ENCODE results near the gene TMEM259. TPM values are rescaled to one million over a fixed set of nuclear protein-coding genes. Genes with fewer than 3 reads are reported as not detected.

Gene TMEM259
- total and polyA plus RNA-seq, 2 of the 13 experiments (the other 11 are each of a cell fraction or from before 2014, with no cell fraction given), result 64.7 to 164 TPM

GRCh38 chr19:1050989-1051788, 30.3 kb upstream of the TMEM259 start (continued):
- TF ChIP-seq CREB1 (IDR thresholded peaks at IDR 0.05), result no peak
- TF ChIP-seq CREB1 (CRISPR knock-in tag; IDR thresholded peaks at IDR 0.05), result no peak
- no peak for TF ChIP-seq TCF7 (IDR thresholded peaks at IDR 0.05; ENCODE audit: low read depth)
- no peak for TF ChIP-seq BCLAF1 (IDR thresholded peaks at IDR 0.05)
- TF ChIP-seq, protein P1, sequence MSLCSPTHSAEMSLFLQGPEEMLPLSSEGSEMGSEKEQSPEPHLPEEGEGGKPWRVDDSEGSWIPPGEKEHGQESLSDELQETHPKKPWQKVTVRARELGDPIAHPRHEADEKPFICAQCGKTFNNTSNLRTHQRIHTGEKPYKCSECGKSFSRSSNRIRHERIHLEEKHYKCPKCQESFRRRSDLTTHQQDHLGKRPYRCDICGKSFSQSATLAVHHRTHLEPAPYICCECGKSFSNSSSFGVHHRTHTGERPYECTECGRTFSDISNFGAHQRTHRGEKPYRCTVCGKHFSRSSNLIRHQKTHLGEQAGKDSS (CRISPR knock-in tag; IDR thresholded peaks at IDR 0.05; ENCODE audit: borderline replicate concordance, low read depth), result peak; percentile 43; the same call in 1 of the 2 replicates
- no peak for TF ChIP-seq RFX1 (IDR thresholded peaks at IDR 0.05)
- TF ChIP-seq, protein P2, sequence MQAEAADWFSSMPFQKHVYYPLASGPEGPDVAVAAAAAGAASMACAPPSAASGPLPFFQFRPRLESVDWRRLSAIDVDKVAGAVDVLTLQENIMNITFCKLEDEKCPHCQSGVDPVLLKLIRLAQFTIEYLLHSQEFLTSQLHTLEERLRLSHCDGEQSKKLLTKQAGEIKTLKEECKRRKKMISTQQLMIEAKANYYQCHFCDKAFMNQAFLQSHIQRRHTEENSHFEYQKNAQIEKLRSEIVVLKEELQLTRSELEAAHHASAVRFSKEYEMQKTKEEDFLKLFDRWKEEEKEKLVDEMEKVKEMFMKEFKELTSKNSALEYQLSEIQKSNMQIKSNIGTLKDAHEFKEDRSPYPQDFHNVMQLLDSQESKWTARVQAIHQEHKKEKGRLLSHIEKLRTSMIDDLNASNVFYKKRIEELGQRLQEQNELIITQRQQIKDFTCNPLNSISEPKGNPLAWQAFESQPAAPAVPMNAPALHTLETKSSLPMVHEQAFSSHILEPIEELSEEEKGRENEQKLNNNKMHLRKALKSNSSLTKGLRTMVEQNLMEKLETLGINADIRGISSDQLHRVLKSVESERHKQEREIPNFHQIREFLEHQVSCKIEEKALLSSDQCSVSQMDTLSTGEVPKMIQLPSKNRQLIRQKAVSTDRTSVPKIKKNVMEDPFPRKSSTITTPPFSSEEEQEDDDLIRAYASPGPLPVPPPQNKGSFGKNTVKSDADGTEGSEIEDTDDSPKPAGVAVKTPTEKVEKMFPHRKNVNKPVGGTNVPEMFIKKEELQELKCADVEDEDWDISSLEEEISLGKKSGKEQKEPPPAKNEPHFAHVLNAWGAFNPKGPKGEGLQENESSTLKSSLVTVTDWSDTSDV (CRISPR knock-in tag; IDR thresholded peaks at IDR 0.05), result peak; percentile 91
- TF ChIP-seq, protein P3, sequence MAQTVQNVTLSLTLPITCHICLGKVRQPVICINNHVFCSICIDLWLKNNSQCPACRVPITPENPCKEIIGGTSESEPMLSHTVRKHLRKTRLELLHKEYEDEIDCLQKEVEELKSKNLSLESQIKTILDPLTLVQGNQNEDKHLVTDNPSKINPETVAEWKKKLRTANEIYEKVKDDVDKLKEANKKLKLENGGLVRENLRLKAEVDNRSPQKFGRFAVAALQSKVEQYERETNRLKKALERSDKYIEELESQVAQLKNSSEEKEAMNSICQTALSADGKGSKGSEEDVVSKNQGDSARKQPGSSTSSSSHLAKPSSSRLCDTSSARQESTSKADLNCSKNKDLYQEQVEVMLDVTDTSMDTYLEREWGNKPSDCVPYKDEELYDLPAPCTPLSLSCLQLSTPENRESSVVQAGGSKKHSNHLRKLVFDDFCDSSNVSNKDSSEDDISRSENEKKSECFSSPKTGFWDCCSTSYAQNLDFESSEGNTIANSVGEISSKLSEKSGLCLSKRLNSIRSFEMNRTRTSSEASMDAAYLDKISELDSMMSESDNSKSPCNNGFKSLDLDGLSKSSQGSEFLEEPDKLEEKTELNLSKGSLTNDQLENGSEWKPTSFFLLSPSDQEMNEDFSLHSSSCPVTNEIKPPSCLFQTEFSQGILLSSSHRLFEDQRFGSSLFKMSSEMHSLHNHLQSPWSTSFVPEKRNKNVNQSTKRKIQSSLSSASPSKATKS (CRISPR knock-in tag; IDR thresholded peaks at IDR 0.05), result no peak
- no peak for TF ChIP-seq LRRFIP1 (CRISPR knock-in tag; conservative IDR thresholded peaks at IDR 0.05)
- TF ChIP-seq TMF1 (CRISPR knock-in tag; IDR thresholded peaks at IDR 0.05; ENCODE audit: low read depth), result peak; percentile 88
- peak; percentile 70 for TF ChIP-seq HDAC2 (CRISPR knock-in tag; IDR thresholded peaks at IDR 0.05)
- TF ChIP-seq FOXO1 (CRISPR knock-in tag; IDR thresholded peaks at IDR 0.05), result no peak
- no peak for TF ChIP-seq ELF4 (CRISPR knock-in tag; IDR thresholded peaks at IDR 0.05; ENCODE audit: borderline replicate concordance)
- TF ChIP-seq HMG20A (CRISPR knock-in tag; IDR thresholded peaks at IDR 0.05; ENCODE audit: borderline replicate concordance), result no peak; the same call in 1 of the 2 replicates
- peak; percentile 52; the same call in 1 of the 2 replicates for TF ChIP-seq ZNF230 (CRISPR knock-in tag; IDR thresholded peaks at IDR 0.05)
- TF ChIP-seq, protein P4, sequence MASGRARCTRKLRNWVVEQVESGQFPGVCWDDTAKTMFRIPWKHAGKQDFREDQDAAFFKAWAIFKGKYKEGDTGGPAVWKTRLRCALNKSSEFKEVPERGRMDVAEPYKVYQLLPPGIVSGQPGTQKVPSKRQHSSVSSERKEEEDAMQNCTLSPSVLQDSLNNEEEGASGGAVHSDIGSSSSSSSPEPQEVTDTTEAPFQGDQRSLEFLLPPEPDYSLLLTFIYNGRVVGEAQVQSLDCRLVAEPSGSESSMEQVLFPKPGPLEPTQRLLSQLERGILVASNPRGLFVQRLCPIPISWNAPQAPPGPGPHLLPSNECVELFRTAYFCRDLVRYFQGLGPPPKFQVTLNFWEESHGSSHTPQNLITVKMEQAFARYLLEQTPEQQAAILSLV (CRISPR knock-in tag; IDR thresholded peaks at IDR 0.05; ENCODE audit: borderline replicate concordance), result no peak; the same call in 1 of the 2 replicates
- TF ChIP-seq SIN3B (IDR thresholded peaks at IDR 0.05; ENCODE audit: low read length), result no peak

Data from HepG2 (cell line).